Astrocyte (in vitro differentiated cells and primary cell): ENCODE data around the gene PAH. TPM values are rescaled to one million over a fixed set of nuclear protein-coding genes. Genes with fewer than 3 reads are reported as not detected.

Experiments
- DNase-seq: peaks from one replicate; pipeline ENCODE4 v3.0.0-alpha.2; 2010; ENCODE audit warnings: low read depth
- FAIRE-seq: peaks from 2 replicates; lab custom pipeline; 2011; peaks lifted over from hg19 to GRCh38; lab: Jason Lieb, UNC
- H2AFZ ChIP-seq: 2 replicates; pipeline ENCODE4 v1.6.0; 2012; ENCODE audit warnings: low read depth, low read length, inconsistent platforms
- H3K27ac ChIP-seq: 2 replicates; pipeline ENCODE4 v1.5.1; 2011; ENCODE audit warnings: low read depth, low read length, inconsistent platforms
- H3K27me3 ChIP-seq: 2 replicates; pipeline ENCODE4 v1.6.0; 2011; ENCODE audit warnings: low read length, inconsistent platforms; ENCODE audit not compliant: insufficient read depth
- H3K36me3 ChIP-seq: 2 replicates; pipeline ENCODE4 v1.5.1; 2011; ENCODE audit warnings: low read length, inconsistent platforms; ENCODE audit not compliant: insufficient read depth
- H3K4me1 ChIP-seq: 2 replicates; pipeline ENCODE4 v1.5.1; 2011; ENCODE audit warnings: low read length, inconsistent platforms; ENCODE audit not compliant: insufficient read depth
- H3K4me2 ChIP-seq: 2 replicates; pipeline ENCODE4 v1.6.0; 2012; ENCODE audit warnings: low read length, inconsistent platforms
- H3K4me3 ChIP-seq: 2 replicates; pipeline ENCODE4 v1.5.1; 2011; ENCODE audit warnings: low read depth, mild to moderate bottlenecking, low read length, inconsistent platforms; ENCODE audit not compliant: insufficient read depth
- H3K79me2 ChIP-seq: 2 replicates; pipeline ENCODE4 v1.6.0; 2012; ENCODE audit warnings: mild to moderate bottlenecking, low read length, inconsistent platforms; ENCODE audit not compliant: insufficient read depth
- H3K9ac ChIP-seq: 2 replicates; pipeline ENCODE4 v1.6.0; 2012; ENCODE audit warnings: mild to moderate bottlenecking, low read length, inconsistent platforms
- H3K9me3 ChIP-seq: 2 replicates; pipeline ENCODE4 v1.5.1; 2012; ENCODE audit warnings: low read depth, mild to moderate bottlenecking, low read length, inconsistent platforms; ENCODE audit not compliant: insufficient read depth
- H4K20me1 ChIP-seq: 2 replicates; pipeline ENCODE4 v1.6.0; 2012; ENCODE audit warnings: low read length, inconsistent platforms; ENCODE audit not compliant: insufficient read depth
- H3K27ac Mint-ChIP-seq: one replicate; pipeline ENCODE4 v1.8.0; 2021; ENCODE audit warnings: mild to moderate bottlenecking, mixed read lengths; ENCODE audit not compliant: unreplicated experiment
- H3K27me3 Mint-ChIP-seq: one replicate; pipeline ENCODE4 v1.8.0; 2021; ENCODE audit warnings: low read depth, mixed read lengths; ENCODE audit not compliant: unreplicated experiment
- H3K36me3 Mint-ChIP-seq: one replicate; pipeline ENCODE4 v1.8.0; 2021; ENCODE audit warnings: low read depth, mixed read lengths; ENCODE audit not compliant: unreplicated experiment
- H3K4me1 Mint-ChIP-seq: one replicate; pipeline ENCODE4 v1.8.0; 2021; ENCODE audit warnings: low read depth, mixed read lengths; ENCODE audit not compliant: unreplicated experiment
- H3K4me3 Mint-ChIP-seq: one replicate; pipeline ENCODE4 v1.8.0; 2021; ENCODE audit warnings: mild to moderate bottlenecking, moderate library complexity, mixed read lengths; ENCODE audit not compliant: unreplicated experiment
- H3K9me3 Mint-ChIP-seq: one replicate; pipeline ENCODE4 v1.8.0; 2021; ENCODE audit warnings: mild to moderate bottlenecking, mixed read lengths; ENCODE audit not compliant: unreplicated experiment
- CTCF ChIP-seq: IDR thresholded peaks from 2 replicates; pipeline ENCODE4 v1.5.1; 2011; ENCODE audit warnings: low read depth, mild to moderate bottlenecking, inconsistent platforms, low read length, moderate library complexity; ENCODE audit not compliant: insufficient read depth
- EZH2 ChIP-seq: IDR thresholded peaks from 2 replicates; pipeline ENCODE4 v1.6.1; 2012; ENCODE audit warnings: mild to moderate bottlenecking, low read length, inconsistent platforms; ENCODE audit not compliant: insufficient read depth
- total RNA-seq: library from RNA; stranded (reverse); gene quantifications from 2 replicates; pipeline ENCODE4 v1.2.1, GENCODE V29; 2021

Gene PAH
- total RNA-seq, 1 donor from 2014 or later = not detected

DNA sequence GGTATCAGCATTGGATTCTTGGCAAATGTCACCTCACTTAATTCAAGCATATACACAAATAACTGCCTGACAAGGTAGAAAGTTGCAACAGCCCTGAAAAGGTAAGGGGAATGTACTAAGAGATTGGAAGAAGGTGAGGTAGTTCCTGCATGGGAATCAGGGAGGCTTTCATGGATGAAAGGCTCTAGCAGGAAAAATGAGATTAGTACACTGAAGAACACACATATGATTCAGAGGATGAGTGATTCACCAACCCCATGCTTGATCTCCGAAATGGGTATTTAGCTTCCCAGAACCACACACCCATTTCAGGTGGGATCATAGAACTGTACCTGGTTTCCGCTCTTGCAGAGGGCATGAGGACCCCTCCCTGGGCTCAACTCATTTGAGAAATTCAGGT lies 65.8 kb downstream of the PAH start:
- DNase-seq (no peak), FAIRE-seq (no peak)
- Histone ChIP-seq H3K27ac (no peak overlapping the region), H3K79me2 (no peaks in the 10 kb centered on the region), H3K4me1 (no peaks in the 10 kb centered on the region), H3K4me3 (no peak overlapping the region), H4K20me1 (no peaks in the 10 kb centered on the region), H3K4me2 (no peak overlapping the region), H2AFZ (no peak overlapping the region), H3K36me3 (no peaks in the 10 kb centered on the region), H3K9ac (no peak overlapping the region), H3K9me3 (no peaks in the 10 kb centered on the region), H3K27me3 (no peaks in the 10 kb centered on the region)
- Mint-ChIP-seq H3K36me3 (no peaks in the 10 kb centered on the region), H3K27ac (no peak overlapping the region), H3K9me3 (peaks cover 7% of the 10 kb centered on the region), H3K4me3 (no peak overlapping the region), H3K27me3 (peaks cover 39% of the 10 kb centered on the region), H3K4me1 (peaks cover 8% of the 10 kb centered on the region)
- no peak for TF ChIP-seq EZH2
- TF ChIP-seq CTCF = no peak

GRCh38 chr12:102849722-102850447 lies 67.2 kb downstream of the PAH start:
- no peak overlapping the region for H3K9ac ChIP-seq
- H3K4me3 ChIP-seq = no peak overlapping the region
- no peaks in the 10 kb centered on the region for H3K9me3 ChIP-seq
- H3K36me3 ChIP-seq = no peaks in the 10 kb centered on the region
- TF ChIP-seq CTCF (no peak), EZH2 (no peak)
- no peaks in the 10 kb centered on the region for H3K36me3 Mint-ChIP-seq
- no peak overlapping the region for H3K27ac ChIP-seq
- H3K79me2 ChIP-seq = no peaks in the 10 kb centered on the region
- H3K4me2 ChIP-seq = no peak overlapping the region
- H3K4me1 Mint-ChIP-seq = peaks cover 8% of the 10 kb centered on the region
- no peak overlapping the region for H3K27ac Mint-ChIP-seq
- DNase-seq (no peak), FAIRE-seq (no peak)
- H4K20me1 ChIP-seq = no peaks in the 10 kb centered on the region
- no peaks in the 10 kb centered on the region for H3K27me3 ChIP-seq
- peaks cover 7% of the 10 kb centered on the region for H3K9me3 Mint-ChIP-seq
- H3K4me3 Mint-ChIP-seq = no peak overlapping the region
- H2AFZ ChIP-seq = no peak overlapping the region
- H3K4me1 ChIP-seq = no peaks in the 10 kb centered on the region
- peaks cover 37% of the 10 kb centered on the region for H3K27me3 Mint-ChIP-seq

- peaks cover 40% of the 10 kb centered on the region for H3K27me3 Mint-ChIP-seq
- FAIRE-seq (no peak), DNase-seq (no peak)
- Histone ChIP-seq H3K4me1 (no peaks in the 10 kb centered on the region), H3K4me3 (no peak overlapping the region), H3K36me3 (no peaks in the 10 kb centered on the region), H2AFZ (no peak overlapping the region), H3K27ac (no peak overlapping the region), H3K9ac (no peak overlapping the region), H3K27me3 (no peaks in the 10 kb centered on the region), H3K4me2 (no peak overlapping the region), H3K79me2 (no peaks in the 10 kb centered on the region), H3K9me3 (no peaks in the 10 kb centered on the region), H4K20me1 (no peaks in the 10 kb centered on the region)
- H3K4me3 Mint-ChIP-seq = no peak overlapping the region
- no peak overlapping the region for H3K27ac Mint-ChIP-seq
- H3K4me1 Mint-ChIP-seq = peaks cover 8% of the 10 kb centered on the region
- no peak for TF ChIP-seq CTCF
- no peak for TF ChIP-seq EZH2
- peaks cover 7% of the 10 kb centered on the region for H3K9me3 Mint-ChIP-seq
- no peaks in the 10 kb centered on the region for H3K36me3 Mint-ChIP-seq
Observed at GRCh38 chr12:102848832-102849231, 68.2 kb downstream of the PAH start.
